Measurements from ENCODE around the gene TMEM106A.
"Not testable (repeated sequence)": the region's sequence is repeated elsewhere in the genome, so short reads cannot be mapped to it uniquely, and the experiment has no call there.

DNA sequence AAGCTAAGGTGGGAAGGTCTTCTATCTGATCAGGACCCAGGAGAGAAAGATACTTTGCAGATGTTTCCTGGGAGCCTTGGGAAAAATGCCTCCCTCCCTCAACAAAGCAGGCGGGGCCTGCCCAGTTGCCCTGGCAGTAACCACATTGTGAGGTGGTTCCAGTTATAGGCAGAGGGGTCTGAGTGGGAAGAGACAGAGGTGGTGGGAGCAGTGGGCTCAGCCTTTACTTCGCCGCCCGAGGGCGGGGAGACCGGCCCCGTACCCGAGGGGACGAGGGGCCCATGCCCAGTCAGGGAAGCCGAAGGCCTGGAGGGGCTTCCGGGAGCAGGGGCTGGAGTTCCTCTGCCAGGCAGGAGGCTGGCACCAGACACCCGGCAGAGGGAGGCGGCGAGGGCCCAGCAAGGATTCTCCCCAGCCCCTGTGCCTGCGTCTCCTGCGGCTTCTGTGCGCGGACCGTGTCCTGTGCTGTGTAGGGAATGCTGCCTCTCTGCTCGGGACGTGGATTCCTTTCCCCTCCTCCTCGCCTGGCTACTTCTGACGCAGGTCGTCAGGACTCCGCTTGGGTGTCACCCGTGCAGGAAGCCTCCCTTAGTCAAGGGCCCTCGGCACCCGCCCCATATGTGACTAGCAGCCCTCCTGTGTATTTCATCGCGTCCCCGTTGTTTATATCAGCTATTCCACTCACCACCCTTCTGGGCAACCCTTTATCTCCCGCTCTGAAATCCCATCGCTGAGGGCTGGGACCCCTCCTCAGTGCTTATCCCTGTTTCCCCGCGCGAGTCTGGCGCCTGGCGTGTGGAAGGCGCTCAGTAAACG lies 19.7 kb downstream of the TMEM106A start:
- TF ChIP-seq, protein P1, sequence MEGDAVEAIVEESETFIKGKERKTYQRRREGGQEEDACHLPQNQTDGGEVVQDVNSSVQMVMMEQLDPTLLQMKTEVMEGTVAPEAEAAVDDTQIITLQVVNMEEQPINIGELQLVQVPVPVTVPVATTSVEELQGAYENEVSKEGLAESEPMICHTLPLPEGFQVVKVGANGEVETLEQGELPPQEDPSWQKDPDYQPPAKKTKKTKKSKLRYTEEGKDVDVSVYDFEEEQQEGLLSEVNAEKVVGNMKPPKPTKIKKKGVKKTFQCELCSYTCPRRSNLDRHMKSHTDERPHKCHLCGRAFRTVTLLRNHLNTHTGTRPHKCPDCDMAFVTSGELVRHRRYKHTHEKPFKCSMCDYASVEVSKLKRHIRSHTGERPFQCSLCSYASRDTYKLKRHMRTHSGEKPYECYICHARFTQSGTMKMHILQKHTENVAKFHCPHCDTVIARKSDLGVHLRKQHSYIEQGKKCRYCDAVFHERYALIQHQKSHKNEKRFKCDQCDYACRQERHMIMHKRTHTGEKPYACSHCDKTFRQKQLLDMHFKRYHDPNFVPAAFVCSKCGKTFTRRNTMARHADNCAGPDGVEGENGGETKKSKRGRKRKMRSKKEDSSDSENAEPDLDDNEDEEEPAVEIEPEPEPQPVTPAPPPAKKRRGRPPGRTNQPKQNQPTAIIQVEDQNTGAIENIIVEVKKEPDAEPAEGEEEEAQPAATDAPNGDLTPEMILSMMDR (IDR thresholded peaks at IDR 0.05): not testable (repeated sequence)
- not testable (repeated sequence) for TF ChIP-seq EZH2 (IDR thresholded peaks at IDR 0.05; ENCODE audit: borderline replicate concordance, insufficient read depth, low read depth, low read length, poor library complexity, severe bottlenecking)

Data from B cell (primary cell).